CD4-positive, alpha-beta memory T cell (primary cell): Measurements from ENCODE around the gene PTPRJ. TPM values are rescaled to one million over a fixed set of nuclear protein-coding genes. Genes with fewer than 3 reads are reported as not detected.
A peak's percentile ranks its signal among the peaks of the same experiment; 100 is the strongest.
"Not testable (repeated sequence)": the region's sequence is repeated elsewhere in the genome, so short reads cannot be mapped to it uniquely, and the experiment has no call there.

Experiments used
- CTCF ChIA-PET: fragments of 350-600 bp; sonication (Branson Sonifier 250); formaldehyde crosslinking; loops from one replicate; lab custom pipeline; 2021; ENCODE audit warnings: inconsistent platforms; ENCODE audit not compliant: partially characterized antibody; lab: Charles Lee
- POLR2A ChIA-PET: fragments of 350-600 bp; sonication (Branson Sonifier 250); formaldehyde crosslinking; loops from one replicate; lab custom pipeline; 2021; ENCODE audit not compliant: partially characterized antibody; lab: Charles Lee
- DNase-seq, 5 donors: peaks; one replicate each; pipeline versions ENCODE4 v3.0.0 to v3.0.0-alpha.2; 2020 to 2022; ENCODE audit warnings: mixed read lengths in 1 of 5
- H3K27ac ChIP-seq: one replicate; pipeline ENCODE4 v1.7.0; 2013; ENCODE audit warnings: low read depth, low read length
- H3K27me3 ChIP-seq: 2 replicates; pipeline ENCODE4 v1.7.0; 2013; ENCODE audit warnings: mild to moderate bottlenecking, low read length, moderate library complexity; ENCODE audit not compliant: insufficient read depth
- H3K36me3 ChIP-seq: 2 replicates; pipeline ENCODE4 v1.7.0; 2013; ENCODE audit warnings: mild to moderate bottlenecking, low read length, moderate library complexity; ENCODE audit not compliant: insufficient read depth
- H3K4me1 ChIP-seq: 2 replicates; pipeline ENCODE4 v1.7.0; 2013; ENCODE audit warnings: mild to moderate bottlenecking, low read length, moderate library complexity; ENCODE audit not compliant: insufficient read depth
- H3K4me3 ChIP-seq, 2 donors: one replicate each; pipeline ENCODE4 v1.7.0; 2013; ENCODE audit warnings: low read length in 2 of 2, mild to moderate bottlenecking in 1 of 2
- H3K9me3 ChIP-seq, 2 donors: one replicate each; pipeline ENCODE4 v1.7.0; 2013; ENCODE audit warnings: low read length in 2 of 2, control low read depth in 1 of 2; ENCODE audit not compliant: control insufficient read depth in 1 of 2
- H3K27ac Mint-ChIP-seq, 7 donors: one replicate each; pipeline ENCODE4 v1.8.0; 2020 to 2021; ENCODE audit warnings: mixed read lengths in 7 of 7, mild to moderate bottlenecking in 6 of 7, inconsistent platforms in 3 of 7, moderate library complexity in 3 of 7
- H3K27me3 Mint-ChIP-seq, 2 donors: one replicate each; pipeline ENCODE4 v1.8.0; 2020 to 2021; ENCODE audit warnings: mixed read lengths in 2 of 2
- H3K36me3 Mint-ChIP-seq, 2 donors: one replicate each; pipeline ENCODE4 v1.8.0; 2020 to 2021; ENCODE audit warnings: mixed read lengths in 2 of 2, inconsistent platforms in 1 of 2, mild to moderate bottlenecking in 1 of 2
- H3K4me1 Mint-ChIP-seq, 4 donors: one replicate each; pipeline ENCODE4 v1.8.0; 2020 to 2021; ENCODE audit warnings: mixed read lengths in 4 of 4, mild to moderate bottlenecking in 1 of 4
- H3K4me3 Mint-ChIP-seq, 8 donors: one replicate each; pipeline ENCODE4 v1.8.0; 2020 to 2021; ENCODE audit warnings: mixed read lengths in 8 of 8, mild to moderate bottlenecking in 7 of 8, moderate library complexity in 6 of 8, inconsistent platforms in 3 of 8
- H3K9me3 Mint-ChIP-seq, 8 donors: one replicate each; pipeline ENCODE4 v1.8.0; 2020 to 2021; ENCODE audit warnings: mixed read lengths in 8 of 8, mild to moderate bottlenecking in 5 of 8, inconsistent platforms in 3 of 8, moderate library complexity in 1 of 8
- intact Hi-C: fragments of 100-400 bp; cut with micrococcal nuclease; formaldehyde crosslinking; loops from one replicate; pipeline ENCODE4 v1.15.1; 2023
- polyA plus RNA-seq, 2 donors: library from polyadenylated mRNA; unstranded; fragments of 300-500 nt; fragmentation: Illumina TruSeq; gene quantifications; one replicate each; pipeline ENCODE4 v1.2.3, GENCODE V29; 2021
- total RNA-seq, 2 experiments: library from RNA; stranded (reverse); gene quantifications; one replicate each; pipeline ENCODE4 v1.2.3, GENCODE V29; 2021

PTPRJ gene
- total and polyA plus RNA-seq, 4 experiments from 2014 or later: 3.3 to 57.9 (median 37.2) TPM

DNA sequence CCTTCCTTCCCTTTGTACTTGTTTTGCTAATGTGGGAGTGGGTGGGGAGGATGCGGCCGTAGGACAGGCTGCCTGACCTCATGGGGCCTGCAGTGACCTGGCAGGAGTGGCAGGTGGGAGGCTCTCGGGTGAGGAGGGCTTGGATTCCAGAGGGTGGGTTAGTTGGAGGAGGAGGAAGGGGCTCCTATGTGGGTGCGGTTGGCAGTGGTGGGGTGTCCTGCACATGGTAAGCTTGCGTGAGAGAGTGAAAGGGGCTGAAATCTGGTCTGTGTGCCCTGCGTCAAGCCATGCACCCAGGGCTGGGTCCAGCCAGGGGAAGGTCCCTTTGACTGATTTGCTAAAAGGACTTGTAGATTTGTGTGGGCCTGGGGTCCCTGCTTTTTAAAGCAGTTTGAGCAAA lies 145.5 kb downstream of the PTPRJ start:
- intact Hi-C loops: no loop called here
- H3K27ac Mint-ChIP-seq: peak overlapping the region in 1 of 7 donors; percentile 46
- ChIA-PET CTCF (no interaction called here), POLR2A (no interaction called here)
- no peak overlapping the region for H3K4me3 ChIP-seq
- H3K27me3 ChIP-seq: no peaks in the 10 kb centered on the region
- no peaks in the 10 kb centered on the region for H3K27me3 Mint-ChIP-seq
- no peaks in the 10 kb centered on the region for H3K9me3 Mint-ChIP-seq
- H3K27ac ChIP-seq: no peak overlapping the region
- H3K9me3 ChIP-seq: no peaks in the 10 kb centered on the region
- H3K4me1 Mint-ChIP-seq: peaks cover 0 to 7% (median 2%) of the 10 kb centered on the region in 4 donors
- peaks cover 69% of the 10 kb centered on the region for H3K36me3 ChIP-seq
- H3K4me1 ChIP-seq: no peaks in the 10 kb centered on the region
- peaks cover 84 to 94% of the 10 kb centered on the region in 2 donors for H3K36me3 Mint-ChIP-seq
- H3K4me3 Mint-ChIP-seq: no peak overlapping the region
- DNase-seq: no peak

DNA sequence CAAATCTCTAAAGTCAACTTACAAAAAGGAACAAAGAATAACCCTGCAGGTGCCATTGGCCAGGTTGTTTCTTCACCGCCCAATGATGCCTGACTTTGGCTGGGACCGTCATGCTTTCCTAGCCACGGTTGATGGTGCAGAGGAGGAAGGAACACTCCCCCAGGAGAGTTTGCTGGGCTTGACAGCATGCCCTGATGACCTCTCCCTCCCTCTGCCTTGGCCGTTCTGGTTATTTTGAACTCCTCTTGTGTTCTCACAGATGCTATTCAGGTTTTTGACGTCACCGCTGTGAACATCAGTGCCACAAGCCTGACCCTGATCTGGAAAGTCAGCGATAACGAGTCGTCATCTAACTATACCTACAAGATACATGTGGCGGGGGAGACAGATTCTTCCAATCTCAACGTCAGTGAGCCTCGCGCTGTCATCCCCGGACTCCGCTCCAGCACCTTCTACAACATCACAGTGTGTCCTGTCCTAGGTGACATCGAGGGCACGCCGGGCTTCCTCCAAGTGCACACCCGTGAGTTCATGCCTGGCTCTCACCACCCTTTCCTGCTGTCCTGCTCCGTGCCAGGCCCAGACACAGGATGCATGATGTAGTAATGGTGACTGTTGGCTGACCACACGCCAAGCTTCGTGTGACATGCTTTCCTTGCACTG lies 147.3 kb downstream of the PTPRJ start:
- H3K9me3 ChIP-seq: no peaks in the 10 kb centered on the region
- no peak overlapping the region for H3K4me3 ChIP-seq
- Mint-ChIP-seq H3K27ac (peak overlapping the region in 2 of 7 donors; percentile 36 to 49), H3K36me3 (peaks cover 73 to 87% of the 10 kb centered on the region in 2 donors), H3K27me3 (no peaks in the 10 kb centered on the region), H3K4me1 (peaks cover 0 to 7% (median 2%) of the 10 kb centered on the region in 4 donors), H3K4me3 (no peak overlapping the region), H3K9me3 (no peaks in the 10 kb centered on the region)
- H3K4me1 ChIP-seq: no peaks in the 10 kb centered on the region
- POLR2A ChIA-PET: no interaction called here
- intact Hi-C loops: no loop called here
- no peak overlapping the region for H3K27ac ChIP-seq
- CTCF ChIA-PET: interaction anchor here (1.5 kb wide), 1 partner anchor 19 kb away, joined by 3 read pairs; no protein-coding TSS in a partner anchor
- DNase-seq: no peak
- peaks cover 66% of the 10 kb centered on the region for H3K36me3 ChIP-seq
- no peaks in the 10 kb centered on the region for H3K27me3 ChIP-seq

DNA sequence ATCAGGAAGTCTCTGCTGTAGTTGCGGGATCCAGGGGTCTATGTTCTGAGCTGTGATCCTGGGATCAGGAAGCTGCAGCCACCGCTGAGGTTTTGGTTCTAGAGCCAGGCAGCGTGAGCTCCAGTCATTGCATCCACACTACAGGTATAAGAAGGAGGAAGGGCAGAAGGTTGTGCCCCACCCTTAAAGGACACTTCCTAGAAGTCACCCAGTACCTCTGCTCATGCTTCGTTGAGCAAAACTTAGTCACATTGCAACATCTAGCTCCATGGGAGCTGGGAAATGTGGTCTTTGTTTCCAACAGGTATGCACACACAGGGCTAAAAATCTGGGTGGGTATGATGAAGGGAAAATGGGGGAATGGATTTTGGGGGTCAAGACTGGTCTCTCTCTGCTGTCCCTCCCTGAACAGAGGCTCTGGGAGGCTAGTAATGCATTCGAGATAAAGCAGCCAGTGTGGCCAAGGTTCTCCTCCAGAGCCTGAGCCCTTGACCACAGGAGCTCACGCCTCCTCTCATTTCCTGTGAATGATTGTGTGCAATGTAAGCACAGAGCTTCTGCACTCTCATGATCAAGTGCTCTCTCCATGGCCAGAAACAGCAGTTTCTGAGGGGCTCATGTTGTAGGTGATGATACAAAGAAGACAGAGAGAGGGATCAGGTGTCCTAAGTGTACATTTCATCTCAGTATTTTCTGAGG lies 149.5 kb downstream of the PTPRJ start:
- CTCF ChIA-PET: interaction anchor here (0.6 to 1.1 kb wide), 2 partner anchors 10 to 190 kb away, joined by 3 to 4 read pairs; no protein-coding TSS in a partner anchor
- H3K27me3 ChIP-seq: no peaks in the 10 kb centered on the region
- intact Hi-C loops: no loop called here

DNA sequence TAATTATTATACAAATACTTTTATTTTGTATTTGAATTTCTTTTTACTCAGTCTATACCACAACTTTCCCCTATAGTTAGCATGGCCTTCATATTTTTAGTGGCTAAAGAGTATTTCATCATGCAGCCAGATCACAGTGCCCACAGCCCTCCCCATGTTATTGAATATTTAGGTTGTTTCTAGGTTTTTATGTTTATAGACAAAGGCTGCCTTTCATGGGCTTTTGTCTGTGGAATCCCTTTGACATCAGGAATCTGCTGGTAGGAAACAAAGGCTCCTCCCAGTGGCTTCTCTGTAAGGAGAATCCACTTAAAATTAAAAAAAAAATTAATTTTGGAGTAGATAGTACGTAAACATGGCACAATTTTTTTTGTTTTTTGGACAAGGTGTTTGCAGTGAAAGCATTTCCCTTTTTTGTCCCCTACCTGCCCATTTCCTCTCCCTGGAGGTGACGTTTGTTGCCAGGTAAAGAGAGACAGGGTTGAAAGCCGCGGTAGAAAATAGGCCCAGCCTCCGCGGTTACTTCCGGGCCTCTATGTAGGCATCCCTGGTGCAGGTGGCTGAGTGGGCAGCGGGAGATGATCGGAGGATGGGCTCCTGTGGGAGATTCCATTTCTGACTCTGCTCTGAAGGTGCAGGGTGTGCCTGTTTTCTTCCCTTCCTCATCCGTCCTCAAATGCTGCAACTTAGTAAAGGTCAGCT lies 154.0 kb downstream of the PTPRJ start:
- no peak overlapping the region for H3K27ac ChIP-seq
- H3K27me3 ChIP-seq: no peaks in the 10 kb centered on the region
- Mint-ChIP-seq H3K9me3 (no peaks in the 10 kb centered on the region), H3K27ac (peak overlapping the region in 2 of 7 donors; percentile 64 to 68), H3K4me1 (peaks cover 0 to 5% (median 3%) of the 10 kb centered on the region in 4 donors), H3K4me3 (no peak overlapping the region), H3K27me3 (no peaks in the 10 kb centered on the region), H3K36me3 (peaks cover 34 to 63% of the 10 kb centered on the region in 2 donors)
- no peak for DNase-seq
- no peaks in the 10 kb centered on the region for H3K9me3 ChIP-seq
- H3K4me1 ChIP-seq: no peaks in the 10 kb centered on the region
- intact Hi-C loops: no loop called here
- POLR2A ChIA-PET: no interaction called here
- CTCF ChIA-PET: no interaction called here
- no peak overlapping the region for H3K4me3 ChIP-seq
- H3K36me3 ChIP-seq: peaks cover 29% of the 10 kb centered on the region

More for the DNA sequence above, 149.5 kb downstream of the PTPRJ start:
- POLR2A ChIA-PET: no interaction called here
- H3K27ac ChIP-seq: no peak overlapping the region
- H3K9me3 Mint-ChIP-seq: no peaks in the 10 kb centered on the region
- peaks cover 0 to 7% (median 2%) of the 10 kb centered on the region in 4 donors for H3K4me1 Mint-ChIP-seq
- peak overlapping the region in 5 of 7 donors; percentile 15 to 70 (median 44) for H3K27ac Mint-ChIP-seq
- no peak overlapping the region for H3K4me3 ChIP-seq
- peaks cover 50% of the 10 kb centered on the region for H3K36me3 ChIP-seq
- H3K9me3 ChIP-seq: no peaks in the 10 kb centered on the region
- H3K4me1 ChIP-seq: no peaks in the 10 kb centered on the region
- no peaks in the 10 kb centered on the region for H3K27me3 Mint-ChIP-seq
- peaks cover 58 to 76% of the 10 kb centered on the region in 2 donors for H3K36me3 Mint-ChIP-seq
- H3K4me3 Mint-ChIP-seq: no peak overlapping the region
- no peak for DNase-seq

DNA sequence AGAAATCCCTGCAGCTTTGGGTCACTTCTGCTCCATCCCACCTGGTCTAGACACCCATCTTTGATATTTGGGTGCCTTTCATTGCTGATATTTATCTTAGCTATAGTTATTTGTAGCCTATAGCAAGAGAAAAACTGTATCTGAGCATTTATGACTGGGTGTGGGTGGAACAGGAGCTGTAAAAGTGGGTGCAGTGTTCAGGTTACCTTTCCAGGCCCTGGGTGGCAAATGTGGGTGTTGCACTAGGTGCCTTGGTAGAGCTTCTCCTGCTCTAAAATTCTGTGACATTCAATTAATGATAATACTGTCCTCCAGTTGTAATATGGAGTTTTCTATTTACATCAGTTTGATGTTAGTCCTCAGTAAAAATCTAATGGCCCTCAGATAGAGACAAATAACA lies 157.9 kb downstream of the PTPRJ start:
- Histone ChIP-seq H3K4me1 (peaks cover 10% of the 10 kb centered on the region), H3K36me3 (peaks cover 30% of the 10 kb centered on the region), H3K27ac (no peak overlapping the region), H3K4me3 (no peak overlapping the region), H3K27me3 (no peaks in the 10 kb centered on the region), H3K9me3 (no peaks in the 10 kb centered on the region)
- peaks cover 14 to 23% (median 19%) of the 10 kb centered on the region in 4 donors for H3K4me1 Mint-ChIP-seq
- intact Hi-C loops: no loop called here
- peak overlapping the region in 3 of 7 donors; percentile 29 to 47 (median 30) for H3K27ac Mint-ChIP-seq
- POLR2A ChIA-PET: no interaction called here
- no peaks in the 10 kb centered on the region for H3K27me3 Mint-ChIP-seq
- H3K4me3 Mint-ChIP-seq: no peak overlapping the region
- CTCF ChIA-PET: interaction anchor here (1.2 kb wide), 1 partner anchor 205 kb away, joined by 3 read pairs; no protein-coding TSS in a partner anchor
- DNase-seq: no peak
- H3K9me3 Mint-ChIP-seq: no peaks in the 10 kb centered on the region
- H3K36me3 Mint-ChIP-seq: peaks cover 42 to 68% of the 10 kb centered on the region in 2 donors

DNA sequence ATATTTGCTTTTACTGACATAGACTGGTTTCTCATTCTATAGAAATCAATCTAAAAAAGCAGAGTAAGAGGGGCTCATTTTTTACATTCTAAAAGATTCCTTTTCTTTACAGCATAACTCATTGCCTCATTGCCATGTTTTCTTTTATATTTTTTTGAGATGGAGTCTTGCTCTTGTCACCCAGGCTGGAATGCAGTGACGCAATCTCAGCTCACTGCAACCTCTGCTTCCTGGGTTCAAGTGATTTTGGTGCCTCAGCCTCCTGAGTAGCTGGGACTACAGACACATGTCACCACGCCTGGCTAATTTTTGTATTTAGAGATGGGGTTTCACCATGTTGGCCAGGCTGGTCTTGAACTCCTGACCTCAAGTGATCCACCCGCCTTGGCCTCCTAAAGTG lies 159.5 kb downstream of the PTPRJ start:
- peaks cover 14 to 23% (median 19%) of the 10 kb centered on the region in 4 donors for H3K4me1 Mint-ChIP-seq
- CTCF ChIA-PET, intact Hi-C loops, H3K4me3 Mint-ChIP-seq, H3K9me3 ChIP-seq, H3K4me3 ChIP-seq, DNase-seq, H3K27ac ChIP-seq, H3K27me3 ChIP-seq, H3K27me3 Mint-ChIP-seq, H3K9me3 Mint-ChIP-seq: not testable (repeated sequence)
- POLR2A ChIA-PET: interaction anchor here (0.8 kb wide), 1 partner anchor 30 kb away, joined by 3 read pairs; no protein-coding TSS in a partner anchor
- Histone ChIP-seq H3K36me3 (peaks cover 44% of the 10 kb centered on the region), H3K4me1 (peaks cover 10% of the 10 kb centered on the region)
- H3K27ac Mint-ChIP-seq: peak overlapping the region in 3 of 7 donors; percentile 31 to 72 (median 55)
- H3K36me3 Mint-ChIP-seq: peaks cover 51 to 79% of the 10 kb centered on the region in 2 donors
